AG09319 (cell line): Measurements from ENCODE around the gene AATK.

Experiments used
- DNase-seq: peaks from one replicate; pipeline ENCODE4 v3.0.0-alpha.2; 2010; ENCODE audit warnings: low read depth; ENCODE audit errors: extremely low read depth
- TF ChIP-seq, protein P1 (sequence below): IDR thresholded peaks from 2 replicates; pipeline ENCODE4 v1.5.1; 2011; ENCODE audit warnings: low read depth, mild to moderate bottlenecking, inconsistent platforms, low read length, moderate library complexity

AATK gene

DNA sequence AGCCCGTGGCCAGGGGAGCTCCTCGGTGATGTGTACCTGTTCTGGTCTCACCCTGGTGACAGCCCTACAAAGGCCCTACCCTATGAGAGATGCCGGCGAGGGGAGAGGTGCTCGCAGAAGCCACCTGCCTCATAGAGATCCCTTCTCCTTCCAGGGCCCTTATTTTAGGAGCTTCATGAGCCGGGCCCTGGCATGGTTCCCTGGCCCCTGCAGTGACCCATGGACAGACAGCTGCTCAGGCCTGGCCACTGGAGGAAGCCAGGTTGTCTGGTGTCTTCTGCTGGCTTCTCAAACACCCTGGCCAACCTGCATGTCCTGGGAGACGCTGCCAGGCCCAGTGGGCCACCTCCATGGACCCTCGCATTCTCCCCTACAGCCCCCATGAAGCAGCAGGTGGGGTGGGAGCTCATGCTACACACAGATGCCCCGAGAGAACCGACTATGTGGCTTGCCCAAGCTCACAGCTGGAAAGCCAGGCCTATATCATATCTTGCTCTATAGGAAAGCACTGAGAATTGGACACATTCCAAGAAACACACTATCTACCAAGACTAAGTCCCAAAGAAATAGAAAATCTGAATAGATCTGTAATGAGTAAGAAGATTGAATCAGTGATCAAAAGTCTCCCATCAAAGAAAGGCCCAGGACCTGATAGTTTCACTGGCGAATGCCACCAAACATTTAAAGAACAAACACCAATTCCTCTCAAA is 7.2 kb upstream of the AATK start:
- DNase-seq, result no peak
- TF ChIP-seq, protein P1, sequence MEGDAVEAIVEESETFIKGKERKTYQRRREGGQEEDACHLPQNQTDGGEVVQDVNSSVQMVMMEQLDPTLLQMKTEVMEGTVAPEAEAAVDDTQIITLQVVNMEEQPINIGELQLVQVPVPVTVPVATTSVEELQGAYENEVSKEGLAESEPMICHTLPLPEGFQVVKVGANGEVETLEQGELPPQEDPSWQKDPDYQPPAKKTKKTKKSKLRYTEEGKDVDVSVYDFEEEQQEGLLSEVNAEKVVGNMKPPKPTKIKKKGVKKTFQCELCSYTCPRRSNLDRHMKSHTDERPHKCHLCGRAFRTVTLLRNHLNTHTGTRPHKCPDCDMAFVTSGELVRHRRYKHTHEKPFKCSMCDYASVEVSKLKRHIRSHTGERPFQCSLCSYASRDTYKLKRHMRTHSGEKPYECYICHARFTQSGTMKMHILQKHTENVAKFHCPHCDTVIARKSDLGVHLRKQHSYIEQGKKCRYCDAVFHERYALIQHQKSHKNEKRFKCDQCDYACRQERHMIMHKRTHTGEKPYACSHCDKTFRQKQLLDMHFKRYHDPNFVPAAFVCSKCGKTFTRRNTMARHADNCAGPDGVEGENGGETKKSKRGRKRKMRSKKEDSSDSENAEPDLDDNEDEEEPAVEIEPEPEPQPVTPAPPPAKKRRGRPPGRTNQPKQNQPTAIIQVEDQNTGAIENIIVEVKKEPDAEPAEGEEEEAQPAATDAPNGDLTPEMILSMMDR, result no peak

DNA sequence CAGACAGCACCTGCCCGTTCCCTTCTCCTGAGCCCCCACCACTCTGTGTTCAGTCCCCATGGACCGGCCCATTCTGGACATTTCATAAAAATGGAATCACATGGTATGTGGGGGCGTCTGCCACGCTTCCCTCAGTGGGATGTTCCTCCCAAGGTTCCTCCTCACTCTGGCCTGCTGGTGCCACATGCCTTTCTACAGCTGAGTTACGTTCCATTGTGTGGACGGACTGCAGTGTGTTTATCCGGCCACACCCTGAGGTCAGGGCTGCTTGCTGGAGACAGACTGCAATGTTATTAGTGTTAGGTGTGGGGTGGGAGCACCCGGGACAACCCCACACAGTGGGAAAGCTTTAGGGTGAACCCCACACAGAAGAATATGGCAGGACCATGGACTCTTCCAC is 5.9 kb upstream of the AATK start:
- DNase-seq, result peak; percentile 12
- TF ChIP-seq, protein P1, result no peak

- no peak for DNase-seq
- TF ChIP-seq, protein P1, result no peak
Measured at GRCh38 chr17:81170727-81171494, 4.9 kb upstream of the AATK start.

- TF ChIP-seq, protein P1, result no peak
- no peak for DNase-seq
Measured at GRCh38 chr17:81169870-81170309, 3.9 kb upstream of the AATK start.

- DNase-seq, result no peak
- TF ChIP-seq, protein P1, result no peak
Measured at GRCh38 chr17:81167638-81168037, 1.6 kb upstream of the AATK start.

- TF ChIP-seq, protein P1, result no peak
- no peak for DNase-seq
Measured at GRCh38 chr17:81167194-81167524, 1.1 kb upstream of the AATK start.
